ACC112 (cell line): ENCODE data around the gene SPSB1.
A peak's percentile ranks its signal among the peaks of the same experiment; 100 is the strongest.

Experiments
- H2AFZ ChIP-seq: fragments of 200-600 bp; sonication (generic); one replicate; pipeline ENCODE4 v1.6.0; 2017; ENCODE audit warnings: antibody characterized with exemption, low read length; ENCODE audit not compliant: unreplicated experiment
- H3K27ac ChIP-seq: fragments of 200-600 bp; sonication (generic); 2 replicates; pipeline ENCODE4 v1.5.1; 2014; ENCODE audit warnings: low read depth, mild to moderate bottlenecking, antibody characterized with exemption, low read length, moderate library complexity
- H3K27me3 ChIP-seq: fragments of 200-600 bp; sonication (generic); 2 replicates; pipeline ENCODE4 v1.6.1; 2014; ENCODE audit warnings: mild to moderate bottlenecking, antibody characterized with exemption, low read length, moderate library complexity, mixed read lengths; ENCODE audit not compliant: insufficient read depth
- H3K36me3 ChIP-seq: fragments of 200-600 bp; sonication (generic); 2 replicates; pipeline ENCODE4 v1.6.1; 2016; ENCODE audit warnings: mild to moderate bottlenecking, antibody characterized with exemption, low read length, moderate library complexity, mixed read lengths; ENCODE audit not compliant: insufficient read depth
- H3K4me1 ChIP-seq: fragments of 200-600 bp; sonication (generic); one replicate; pipeline ENCODE4 v1.6.1; 2016; ENCODE audit warnings: low read length, mixed read lengths; ENCODE audit not compliant: insufficient read depth, unreplicated experiment, control insufficient read depth
- H3K4me3 ChIP-seq: fragments of 200-600 bp; sonication (generic); 2 replicates; pipeline ENCODE4 v1.5.1; 2014; ENCODE audit warnings: mild to moderate bottlenecking, low read depth, low read length
- H3K79me2 ChIP-seq: fragments of 200-600 bp; sonication (generic); one replicate; pipeline ENCODE4 v1.6.0; 2016; ENCODE audit warnings: low read length; ENCODE audit not compliant: control insufficient read depth, unreplicated experiment, insufficient read depth

Gene SPSB1

GRCh38 chr1:9305216-9305615, 12.5 kb downstream of the SPSB1 start:
- peaks cover 88% of the 10 kb centered on the region for H3K79me2 ChIP-seq
- peaks cover 32% of the 10 kb centered on the region for H3K4me1 ChIP-seq
- no peak overlapping the region for H3K27ac ChIP-seq
- H3K36me3 ChIP-seq = no peaks in the 10 kb centered on the region
- no peaks in the 10 kb centered on the region for H3K27me3 ChIP-seq
- no peak overlapping the region for H3K4me3 ChIP-seq
- H2AFZ ChIP-seq = no peak overlapping the region

GRCh38 chr1:9306006-9306405, 13.3 kb downstream of the SPSB1 start:
- peaks cover 87% of the 10 kb centered on the region for H3K79me2 ChIP-seq

GRCh38 chr1:9307303-9307702, 14.6 kb downstream of the SPSB1 start:
- Histone ChIP-seq H3K4me3 (no peak overlapping the region), H3K4me1 (peaks cover 17% of the 10 kb centered on the region), H2AFZ (no peak overlapping the region), H3K27me3 (no peaks in the 10 kb centered on the region), H3K27ac (no peak overlapping the region), H3K79me2 (peaks cover 85% of the 10 kb centered on the region), H3K36me3 (no peaks in the 10 kb centered on the region)

More at GRCh38 chr1:9306006-9306405, 13.3 kb downstream of the SPSB1 start:
- Histone ChIP-seq H3K4me1 (peaks cover 25% of the 10 kb centered on the region), H2AFZ (no peak overlapping the region), H3K36me3 (no peaks in the 10 kb centered on the region), H3K27ac (no peak overlapping the region), H3K27me3 (no peaks in the 10 kb centered on the region), H3K4me3 (no peak overlapping the region)

GRCh38 chr1:9308236-9308785, 15.6 kb downstream of the SPSB1 start:
- Histone ChIP-seq H2AFZ (no peak overlapping the region), H3K79me2 (peaks cover 89% of the 10 kb centered on the region), H3K27me3 (no peaks in the 10 kb centered on the region), H3K27ac (no peak overlapping the region), H3K4me1 (peaks cover 7% of the 10 kb centered on the region), H3K36me3 (no peaks in the 10 kb centered on the region), H3K4me3 (no peak overlapping the region)

- Histone ChIP-seq H2AFZ (no peak overlapping the region), H3K27ac (no peak overlapping the region), H3K79me2 (peaks cover 82% of the 10 kb centered on the region), H3K4me3 (no peak overlapping the region), H3K27me3 (no peaks in the 10 kb centered on the region), H3K36me3 (no peaks in the 10 kb centered on the region), H3K4me1 (peaks cover under 1% of the 10 kb centered on the region)
Measured at GRCh38 chr1:9309080-9309479, 16.4 kb downstream of the SPSB1 start.

- H3K27me3 ChIP-seq = no peaks in the 10 kb centered on the region
- peaks cover 81% of the 10 kb centered on the region for H3K79me2 ChIP-seq
- peaks cover 9% of the 10 kb centered on the region for H3K4me1 ChIP-seq
- H2AFZ ChIP-seq = no peak overlapping the region
- no peak overlapping the region for H3K4me3 ChIP-seq
- H3K36me3 ChIP-seq = no peaks in the 10 kb centered on the region
- no peak overlapping the region for H3K27ac ChIP-seq
Measured at GRCh38 chr1:9309991-9310390, 17.3 kb downstream of the SPSB1 start.

- Histone ChIP-seq H3K27ac (no peak overlapping the region), H3K36me3 (no peaks in the 10 kb centered on the region), H3K4me3 (no peak overlapping the region), H3K27me3 (no peaks in the 10 kb centered on the region), H3K79me2 (peaks cover 77% of the 10 kb centered on the region), H2AFZ (no peak overlapping the region), H3K4me1 (peaks cover 20% of the 10 kb centered on the region)
Measured at GRCh38 chr1:9311029-9311428, 18.3 kb downstream of the SPSB1 start.

- no peaks in the 10 kb centered on the region for H3K27me3 ChIP-seq
- no peaks in the 10 kb centered on the region for H3K36me3 ChIP-seq
- H3K79me2 ChIP-seq = peaks cover 77% of the 10 kb centered on the region
- H2AFZ ChIP-seq = no peak overlapping the region
- no peak overlapping the region for H3K27ac ChIP-seq
- H3K4me1 ChIP-seq = peaks cover 24% of the 10 kb centered on the region
- no peak overlapping the region for H3K4me3 ChIP-seq
Measured at GRCh38 chr1:9311479-9311878, 18.8 kb downstream of the SPSB1 start.

- H3K27me3 ChIP-seq = no peaks in the 10 kb centered on the region
- H3K4me3 ChIP-seq = no peak overlapping the region
- peaks cover 32% of the 10 kb centered on the region for H3K4me1 ChIP-seq
- no peaks in the 10 kb centered on the region for H3K36me3 ChIP-seq
- H3K27ac ChIP-seq = no peak overlapping the region
- H2AFZ ChIP-seq = no peak overlapping the region
- peaks cover 79% of the 10 kb centered on the region for H3K79me2 ChIP-seq
Measured at GRCh38 chr1:9312168-9312720, 19.6 kb downstream of the SPSB1 start.

- H3K79me2 ChIP-seq = peaks cover 76% of the 10 kb centered on the region
- H3K36me3 ChIP-seq = no peaks in the 10 kb centered on the region
- H3K4me1 ChIP-seq = peaks cover 40% of the 10 kb centered on the region
- no peak overlapping the region for H3K4me3 ChIP-seq
- no peak overlapping the region for H2AFZ ChIP-seq
- no peak overlapping the region for H3K27ac ChIP-seq
- H3K27me3 ChIP-seq = no peaks in the 10 kb centered on the region
Measured at GRCh38 chr1:9313576-9313975, 20.9 kb downstream of the SPSB1 start.

GRCh38 chr1:9314111-9314510, 21.4 kb downstream of the SPSB1 start:
- Histone ChIP-seq H2AFZ (no peak overlapping the region), H3K36me3 (no peaks in the 10 kb centered on the region), H3K4me1 (peaks cover 40% of the 10 kb centered on the region), H3K27me3 (no peaks in the 10 kb centered on the region), H3K27ac (peak overlapping the region; percentile 88; the same call in 1 of the 2 replicates), H3K79me2 (peaks cover 72% of the 10 kb centered on the region), H3K4me3 (no peak overlapping the region)
